HL-60/S4 treated with phorbol 12-myristate 13-acetate at 8.2 ng/mL for 4 days and 3 days (cell line): ENCODE data around the gene RASIP1.
"Not testable (repeated sequence)": the region's sequence is repeated elsewhere in the genome, so short reads cannot be mapped to it uniquely, and the experiment has no call there.

Source experiments
- in situ Hi-C: fragments of 300-500 bp; cut with MboI; formaldehyde crosslinking; loops from 2 replicates; pipeline ENCODE4 v1.15.0; 2022; ENCODE audit warnings: low sequenced_read_pairs

RASIP1 gene

DNA sequence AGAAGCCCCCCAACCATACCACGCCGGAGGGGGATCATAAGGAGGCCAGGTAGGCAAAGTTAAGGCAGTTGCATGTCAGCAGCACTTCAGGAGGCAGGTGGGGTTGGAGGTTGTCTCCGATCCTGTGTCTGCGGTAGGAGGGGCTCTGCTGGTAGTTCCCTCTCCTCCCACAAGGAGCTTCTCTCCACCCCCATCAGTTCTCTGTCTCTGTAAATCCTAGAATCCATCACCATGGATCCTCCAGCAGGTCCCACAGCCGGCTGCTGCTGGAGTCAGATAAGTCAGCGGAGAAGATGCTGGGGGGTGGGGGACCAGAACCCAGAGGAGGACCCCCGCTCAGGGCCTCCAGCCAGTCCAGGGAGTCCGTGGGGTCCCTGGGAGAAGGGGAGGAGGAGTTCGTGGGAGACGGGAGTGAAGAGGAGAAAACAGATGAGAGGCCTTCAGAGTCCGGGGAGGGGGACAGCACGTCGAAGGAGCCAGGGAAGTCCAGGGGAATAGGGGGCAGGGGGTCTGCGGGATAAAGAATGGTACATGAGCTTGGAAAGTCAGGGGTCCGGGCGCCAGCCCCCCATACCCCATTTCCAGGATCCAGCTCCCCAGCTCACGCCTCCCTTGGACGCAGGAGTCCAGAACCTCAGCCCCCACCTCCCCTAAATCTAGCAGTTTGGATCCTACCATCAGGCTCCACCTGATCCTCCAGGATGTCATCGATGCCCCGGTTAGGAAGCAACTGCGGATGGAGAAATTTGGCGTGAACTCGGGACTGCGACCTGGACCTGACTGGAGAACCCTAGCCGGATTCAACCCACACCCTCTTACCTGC is 27.2 kb downstream of the RASIP1 start:
- in situ Hi-C loops: no loop called here

DNA sequence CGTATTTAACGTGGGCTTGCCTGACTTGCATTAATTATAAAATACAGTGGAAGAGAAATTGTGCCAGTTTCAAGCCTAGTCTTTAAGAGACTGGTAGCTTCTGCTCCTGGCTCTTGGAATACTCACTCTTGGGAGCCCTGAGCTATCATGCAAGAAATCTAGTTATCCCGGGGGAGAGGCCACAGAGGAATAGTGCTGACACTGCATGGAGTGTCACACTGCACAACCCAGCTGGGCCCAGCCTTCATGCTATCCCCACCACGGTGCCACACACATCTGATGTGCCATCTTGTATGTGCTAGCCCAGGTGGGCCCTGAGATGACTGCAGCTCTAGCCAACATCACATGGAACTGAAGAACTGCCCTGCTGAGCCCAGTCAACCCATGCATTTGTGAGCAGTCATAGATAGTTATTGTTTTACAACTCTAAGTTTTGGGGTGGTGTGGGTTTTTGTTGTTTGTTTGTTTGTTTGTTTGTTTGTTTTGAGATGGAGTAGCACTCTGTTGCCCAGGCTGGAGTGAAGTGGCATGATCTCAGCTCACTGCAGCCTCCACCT is 29.2 kb downstream of the RASIP1 start:
- in situ Hi-C loops: no loop called here

DNA sequence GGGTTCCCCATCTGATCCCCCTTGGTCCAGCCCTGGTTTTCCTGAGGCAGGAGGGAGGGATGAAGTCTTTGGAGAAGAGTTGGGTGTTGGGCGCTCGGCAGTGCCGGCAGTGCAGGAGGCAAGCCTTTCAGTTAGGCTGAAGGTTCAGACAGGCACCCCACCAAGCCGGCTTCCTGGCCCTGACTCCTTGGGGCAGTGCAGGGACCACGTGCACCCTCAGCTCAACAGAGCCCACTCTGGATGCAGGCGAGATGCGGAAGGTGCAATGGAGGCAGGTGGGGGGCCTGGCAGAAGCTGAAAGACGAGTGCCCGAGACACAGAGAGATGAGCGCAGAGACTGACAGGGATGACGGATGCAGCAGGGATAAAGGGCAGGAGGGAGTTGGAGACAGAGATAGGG is 31.9 kb downstream of the RASIP1 start:
- in situ Hi-C loops: no loop called here

GRCh38 chr19:48705431-48705830 is 35.0 kb downstream of the RASIP1 start:
- in situ Hi-C loops: no loop called here

- in situ Hi-C loops: no loop called here
These were observed 37.1 kb downstream of the RASIP1 start for GRCh38 chr19:48703316-48703715.

DNA sequence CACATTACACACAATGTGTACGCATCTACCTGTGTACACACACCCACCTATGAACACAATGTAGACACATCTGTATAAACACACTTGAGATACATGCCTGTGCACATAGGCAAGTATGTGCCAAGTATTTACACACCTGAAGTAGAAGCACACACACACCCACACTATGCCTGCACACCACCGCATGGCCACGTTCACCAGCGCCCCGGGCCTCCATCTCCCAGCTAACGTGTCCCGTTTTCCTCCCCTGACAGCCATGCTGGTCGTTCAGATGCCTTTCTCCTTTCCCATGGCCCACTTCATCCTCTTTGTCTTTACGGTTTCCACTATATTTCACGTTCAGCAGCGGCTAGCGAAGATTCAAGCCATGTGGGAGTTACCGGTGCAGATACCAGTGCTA is 37.7 kb downstream of the RASIP1 start:
- in situ Hi-C loops: no loop called here

GRCh38 chr19:48698046-48698445 is 42.4 kb downstream of the RASIP1 start:
- in situ Hi-C loops: no loop called here

DNA sequence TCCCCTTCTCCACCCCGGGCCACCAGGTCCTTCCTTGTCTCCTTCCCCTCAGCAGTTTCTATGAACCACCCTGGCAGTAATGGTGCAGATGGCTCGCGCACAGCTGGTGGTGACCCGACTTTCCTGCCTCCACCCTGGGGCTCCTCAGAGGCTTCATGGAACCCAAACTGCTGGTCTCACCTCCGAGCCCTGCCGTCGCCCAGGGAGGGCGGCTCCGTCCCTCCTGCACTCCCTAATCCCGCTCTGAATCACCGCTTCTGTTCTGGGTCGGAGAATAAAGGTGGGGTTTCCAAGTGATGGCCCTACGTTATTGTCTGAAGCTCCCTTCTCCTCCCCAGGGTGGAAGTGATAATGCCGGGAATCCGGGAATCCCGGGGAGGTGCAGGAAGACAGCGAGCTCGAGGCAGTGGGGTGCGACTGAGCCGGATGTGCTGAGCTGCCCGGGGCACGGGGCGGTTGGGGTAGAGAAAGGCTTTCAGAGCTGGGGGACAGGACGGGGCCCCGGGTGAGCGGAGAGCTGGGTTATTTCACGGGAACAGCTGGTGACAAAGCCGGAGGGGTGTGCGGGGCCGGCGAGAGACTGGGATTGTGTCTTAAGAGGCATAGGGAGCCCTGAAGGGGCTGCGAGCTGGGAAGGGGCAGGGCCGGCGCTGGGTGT is 43.9 kb downstream of the RASIP1 start:
- in situ Hi-C loops: no loop called here

DNA sequence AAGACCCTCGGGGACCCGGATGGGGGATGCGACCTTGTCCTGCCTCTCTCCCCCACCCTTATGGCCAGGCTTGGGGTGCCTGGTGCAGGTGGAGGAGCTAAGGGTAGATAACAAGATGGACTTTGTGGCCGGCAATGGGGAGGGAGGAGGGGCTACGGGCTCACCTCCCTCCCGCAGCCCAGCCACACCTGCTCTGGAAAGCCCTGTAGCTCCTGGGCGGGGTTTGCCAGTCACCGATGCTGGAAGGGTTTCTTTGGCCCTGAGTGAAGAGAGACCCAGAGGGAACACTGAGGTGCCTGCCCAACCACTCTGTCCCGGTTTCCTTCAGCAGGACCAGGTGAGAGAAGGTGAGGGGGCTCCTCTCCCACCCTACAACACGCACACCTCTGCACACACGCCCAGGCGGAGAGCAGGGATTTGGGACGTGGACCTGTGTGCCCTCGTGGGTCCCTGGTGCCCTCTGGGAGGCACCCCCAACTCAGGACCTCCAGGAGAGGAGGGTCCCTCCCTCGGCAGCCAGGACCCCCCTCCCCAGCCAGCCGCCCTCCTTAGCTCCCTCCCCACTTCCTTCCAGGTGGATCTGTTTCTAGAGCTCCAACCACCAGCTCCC is 44.6 kb downstream of the RASIP1 start, which contains the start of gene FUT2:
Gene FUT2, plus strand, starts transcription at position 229 of the 610 bp plus-strand sequence. CDS start 6,986 bp downstream, outside the sequence.
- in situ Hi-C loops: no loop called here

- in situ Hi-C loops: not testable (repeated sequence)
These were observed 46.8 kb downstream of the RASIP1 start for GRCh38 chr19:48693629-48694028.

GRCh38 chr19:48689449-48689848 is 51.0 kb downstream of the RASIP1 start:
- in situ Hi-C loops: no loop called here

GRCh38 chr19:48687776-48688175 is 52.6 kb downstream of the RASIP1 start:
- in situ Hi-C loops: no loop called here

GRCh38 chr19:48686637-48687036 is 53.8 kb downstream of the RASIP1 start:
- in situ Hi-C loops: not testable (repeated sequence)

DNA sequence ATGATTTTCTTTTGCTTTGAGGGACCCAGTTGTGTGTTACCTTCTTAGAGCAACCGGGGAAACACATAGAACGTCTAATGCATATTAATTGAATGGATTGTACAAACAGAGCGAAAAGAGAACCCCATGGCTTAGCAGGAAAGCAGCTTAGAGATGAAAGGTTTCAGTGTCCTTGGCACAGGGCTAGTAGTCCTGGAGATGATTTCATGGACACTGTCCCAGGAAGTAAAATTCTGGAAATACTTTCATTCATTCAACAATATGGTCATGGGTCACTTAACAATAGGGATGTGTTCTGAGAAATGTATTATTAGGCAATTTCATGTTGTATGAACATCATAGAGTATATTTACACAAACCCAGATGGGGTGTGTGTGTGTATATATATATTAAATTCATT is 54.3 kb downstream of the RASIP1 start:
- in situ Hi-C loops: no loop called here

DNA sequence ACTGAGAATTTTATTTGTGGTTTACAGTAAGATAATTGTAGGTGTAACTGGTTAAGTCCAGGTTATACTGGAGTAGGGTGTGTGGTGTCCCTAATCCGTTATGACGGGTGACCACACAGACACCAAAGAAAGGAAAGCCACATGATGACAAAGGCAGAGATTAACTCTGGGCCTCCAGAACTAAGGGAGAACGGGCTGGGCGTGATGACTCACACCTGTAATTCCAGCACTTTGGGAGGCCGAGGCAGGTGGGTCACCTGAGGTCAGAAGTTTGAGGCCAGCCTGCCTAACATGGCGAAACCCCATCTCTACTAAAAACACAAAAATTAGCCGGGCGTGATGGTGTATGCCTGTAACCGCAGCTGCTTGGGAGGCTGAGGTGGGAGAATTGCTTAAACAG is 54.8 kb downstream of the RASIP1 start:
- in situ Hi-C loops: no loop called here

DNA sequence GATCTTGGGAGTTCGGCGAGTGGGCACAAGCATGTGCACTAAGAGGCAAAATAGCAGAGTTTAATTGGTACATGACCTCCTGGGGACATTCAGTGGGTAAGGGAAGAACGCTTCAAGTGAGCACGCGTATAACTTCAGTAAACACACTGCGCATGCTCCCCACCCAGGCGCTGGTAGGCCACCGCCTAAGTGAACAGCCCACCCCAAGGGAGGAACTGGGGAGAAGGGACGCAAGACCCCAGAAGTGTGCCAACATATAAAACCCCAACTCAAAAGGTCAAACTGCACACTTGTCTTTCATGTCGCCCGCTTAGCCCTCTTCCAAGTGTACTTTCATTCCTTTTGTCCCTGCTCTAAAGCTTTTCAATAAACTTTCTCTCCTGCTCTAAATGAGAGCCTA is 57.1 kb downstream of the RASIP1 start:
- in situ Hi-C loops: no loop called here

GRCh38 chr19:48681127-48681470 is 59.3 kb downstream of the RASIP1 start:
- in situ Hi-C loops: no loop called here

DNA sequence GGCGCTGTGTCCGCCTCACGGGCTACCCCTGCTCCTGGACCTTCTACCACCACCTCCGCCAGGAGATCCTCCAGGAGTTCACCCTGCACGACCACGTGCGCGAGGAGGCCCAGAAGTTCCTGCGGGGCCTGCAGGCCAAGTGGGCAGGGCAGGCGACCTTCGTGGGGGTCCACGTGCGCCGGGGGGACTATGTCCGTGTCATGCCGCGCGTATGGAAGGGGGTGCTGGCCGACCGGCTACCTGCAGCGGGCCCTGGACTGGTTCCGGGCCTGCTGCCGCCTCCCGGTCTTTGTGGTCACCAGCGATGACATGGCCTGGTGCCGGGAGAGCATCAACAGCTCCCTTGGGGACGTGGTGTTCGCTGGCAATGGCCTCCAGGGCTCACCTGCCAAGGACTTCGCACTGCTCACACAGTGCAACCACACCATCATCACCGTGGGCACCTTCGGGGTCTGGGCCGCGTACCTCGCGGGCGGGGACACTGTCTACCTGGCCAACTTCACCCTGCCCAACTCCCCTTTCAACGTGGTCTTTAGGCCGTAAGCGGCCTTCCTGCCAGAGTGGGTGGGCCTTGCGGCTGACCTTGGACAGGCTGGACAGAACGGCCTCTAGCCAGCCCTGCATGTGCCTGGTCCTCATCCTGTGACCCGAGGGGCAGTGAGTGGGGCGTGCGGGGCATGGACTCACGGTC is 59.8 kb downstream of the RASIP1 start:
- in situ Hi-C loops: no loop called here

- in situ Hi-C loops: not testable (repeated sequence)
These were observed 60.4 kb downstream of the RASIP1 start for GRCh38 chr19:48680006-48680405.

DNA sequence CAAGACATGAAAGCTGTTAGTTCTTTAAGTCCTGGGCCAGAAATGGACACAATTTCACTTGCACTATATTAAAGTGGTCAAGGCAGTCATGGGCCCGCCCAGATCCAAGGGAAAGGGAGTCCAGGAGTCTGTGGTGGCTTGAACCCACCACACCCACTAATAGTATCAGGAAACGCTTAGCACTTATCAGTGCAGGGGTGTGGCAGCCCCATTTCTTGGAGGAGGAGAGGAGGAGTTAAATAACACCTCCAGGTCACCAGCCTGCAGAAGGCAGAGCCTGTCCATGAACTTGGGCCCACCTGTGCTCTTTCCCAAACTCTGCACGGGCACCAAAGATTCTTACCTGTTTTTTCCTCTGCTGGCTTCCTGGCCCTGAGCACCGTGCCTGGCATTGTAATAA is 62.2 kb downstream of the RASIP1 start:
- in situ Hi-C loops: no loop called here

DNA sequence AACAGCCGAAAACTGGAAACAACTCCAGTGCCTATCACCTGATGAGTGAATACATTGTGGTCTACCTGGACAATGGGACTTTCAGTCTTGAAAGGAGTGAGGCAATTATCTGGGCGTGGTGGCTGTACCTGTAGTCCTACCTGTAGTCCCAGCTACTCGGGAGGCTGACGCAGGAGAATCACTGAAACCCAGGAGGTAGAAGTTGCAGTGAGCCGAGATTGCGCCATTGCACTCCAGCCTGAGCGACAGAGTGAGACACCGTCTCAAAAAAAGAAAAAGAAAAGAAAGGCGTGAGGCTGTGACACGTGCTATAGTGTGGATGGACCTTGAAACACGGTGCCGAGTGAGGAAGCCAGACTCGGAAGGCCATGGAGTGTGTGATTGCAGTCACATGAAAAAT is 63.5 kb downstream of the RASIP1 start:
- in situ Hi-C loops: no loop called here
